OCI-LY7 (cell line): ENCODE results near the gene SWAP70. TPM values are rescaled to one million over a fixed set of nuclear protein-coding genes. Genes with fewer than 3 reads are reported as not detected.

ENCODE experiments used
- BruUV-seq: library from RNA; stranded (reverse); fragments of 400-500 nt; replicated peaks from 2 replicates; lab custom pipeline; 2021; lab: Mats Ljungman, UMichigan
- CTCF ChIA-PET: fragments of 300-600 bp; sonication (Branson Sonifier 250); formaldehyde crosslinking; loops from one replicate; lab custom pipeline; 2022; ENCODE audit warnings: antibody characterized with exemption; ENCODE audit not compliant: unreplicated experiment; lab: Charles Lee
- POLR2A ChIA-PET: fragments of 300-600 bp; sonication (Branson Sonifier 250); formaldehyde crosslinking; loops from one replicate; lab custom pipeline; 2022; ENCODE audit warnings: antibody characterized with exemption; lab: Charles Lee
- DNase-seq: peaks from one replicate; pipeline ENCODE4 v3.0.0-alpha.2; 2015; ENCODE audit warnings: low spot score
- H2AFZ ChIP-seq: fragments of 200-600 bp; sonication (generic), shearing (Covaris generic); 2 replicates; pipeline ENCODE4 v1.6.1; 2014; ENCODE audit warnings: mild to moderate bottlenecking, antibody characterized with exemption, low read length, moderate library complexity
- H3K27ac ChIP-seq: fragments of 200-600 bp; sonication (generic); 2 replicates; pipeline ENCODE4 v1.5.1; 2014; ENCODE audit warnings: mixed run types, low read depth, mild to moderate bottlenecking, moderate library complexity, low read length, inconsistent platforms; ENCODE audit not compliant: poor library complexity, severe bottlenecking
- H3K36me3 ChIP-seq: fragments of 200-600 bp; sonication (generic); 2 replicates; pipeline ENCODE4 v1.6.1; 2014; ENCODE audit warnings: mild to moderate bottlenecking, antibody characterized with exemption, low read length, moderate library complexity, mixed read lengths; ENCODE audit not compliant: insufficient read depth
- H3K4me1 ChIP-seq: fragments of 200-600 bp; sonication (generic); 2 replicates; pipeline ENCODE4 v1.5.1; 2014; ENCODE audit warnings: mild to moderate bottlenecking, low read length; ENCODE audit not compliant: insufficient read depth, poor library complexity, severe bottlenecking
- H3K4me2 ChIP-seq: fragments of 200-600 bp; sonication (generic); 2 replicates; pipeline ENCODE4 v1.6.1; 2014; ENCODE audit warnings: mild to moderate bottlenecking, low read length
- H3K4me3 ChIP-seq: fragments of 200-600 bp; sonication (generic); 2 replicates; pipeline ENCODE4 v1.5.1; 2014; ENCODE audit warnings: mild to moderate bottlenecking, low read depth, low read length; ENCODE audit not compliant: poor library complexity, severe bottlenecking
- H3K79me2 ChIP-seq: fragments of 200-600 bp; sonication (generic); 2 replicates; pipeline ENCODE4 v1.6.1; 2016; ENCODE audit warnings: low read depth, mild to moderate bottlenecking, low read length, moderate library complexity, mixed read lengths; ENCODE audit not compliant: insufficient read depth
- H3K9me2 ChIP-seq: fragments of 200-600 bp; sonication (generic); 2 replicates; pipeline ENCODE4 v1.6.1; 2016; ENCODE audit warnings: mild to moderate bottlenecking, low read length, mixed read lengths; ENCODE audit not compliant: insufficient read depth
- H3K9me3 ChIP-seq: fragments of 200-600 bp; sonication (generic); 2 replicates; pipeline ENCODE4 v1.6.1; 2014; ENCODE audit warnings: mild to moderate bottlenecking, mixed run types, low read length, mixed read lengths
- H4K20me1 ChIP-seq: fragments of 200-600 bp; sonication (generic); 2 replicates; pipeline ENCODE4 v1.6.1; 2014; ENCODE audit warnings: mild to moderate bottlenecking, antibody characterized with exemption, low read length, moderate library complexity, mixed read lengths; ENCODE audit not compliant: insufficient read depth
- CTCF ChIP-seq: fragments of 200-600 bp; sonication (generic); conservative IDR thresholded peaks from 2 replicates; pipeline ENCODE4 v1.5.1; 2014; ENCODE audit warnings: mild to moderate bottlenecking, antibody characterized with exemption, low read length, moderate library complexity, mixed read lengths
- EZH2phosphoT487 ChIP-seq: fragments of 200-600 bp; sonication (generic); IDR thresholded peaks from 2 replicates; pipeline ENCODE4 v1.6.1; 2018; ENCODE audit warnings: low read depth, borderline replicate concordance, mild to moderate bottlenecking, mixed run types, antibody characterized with exemption, low read length, moderate library complexity, mixed read lengths
- intact Hi-C: fragments of 100-400 bp; cut with micrococcal nuclease; formaldehyde crosslinking; loops from one replicate; pipeline ENCODE4 v1.10.0; 2022; ENCODE audit not compliant: unreplicated experiment
- total RNA-seq, 2 experiments: library from RNA; depleted of rRNA in 1 of 2; stranded (reverse); fragments of >200 nt in 1 of 2; shearing (Covaris generic) in 1 of 2; gene quantifications; 2 replicates each; pipeline ENCODE4 v1.2.3, GENCODE V29; 2014 to 2022

The SWAP70 gene
- total RNA-seq, 2 experiments from 2014 or later: 37.5 to 110 TPM

DNA sequence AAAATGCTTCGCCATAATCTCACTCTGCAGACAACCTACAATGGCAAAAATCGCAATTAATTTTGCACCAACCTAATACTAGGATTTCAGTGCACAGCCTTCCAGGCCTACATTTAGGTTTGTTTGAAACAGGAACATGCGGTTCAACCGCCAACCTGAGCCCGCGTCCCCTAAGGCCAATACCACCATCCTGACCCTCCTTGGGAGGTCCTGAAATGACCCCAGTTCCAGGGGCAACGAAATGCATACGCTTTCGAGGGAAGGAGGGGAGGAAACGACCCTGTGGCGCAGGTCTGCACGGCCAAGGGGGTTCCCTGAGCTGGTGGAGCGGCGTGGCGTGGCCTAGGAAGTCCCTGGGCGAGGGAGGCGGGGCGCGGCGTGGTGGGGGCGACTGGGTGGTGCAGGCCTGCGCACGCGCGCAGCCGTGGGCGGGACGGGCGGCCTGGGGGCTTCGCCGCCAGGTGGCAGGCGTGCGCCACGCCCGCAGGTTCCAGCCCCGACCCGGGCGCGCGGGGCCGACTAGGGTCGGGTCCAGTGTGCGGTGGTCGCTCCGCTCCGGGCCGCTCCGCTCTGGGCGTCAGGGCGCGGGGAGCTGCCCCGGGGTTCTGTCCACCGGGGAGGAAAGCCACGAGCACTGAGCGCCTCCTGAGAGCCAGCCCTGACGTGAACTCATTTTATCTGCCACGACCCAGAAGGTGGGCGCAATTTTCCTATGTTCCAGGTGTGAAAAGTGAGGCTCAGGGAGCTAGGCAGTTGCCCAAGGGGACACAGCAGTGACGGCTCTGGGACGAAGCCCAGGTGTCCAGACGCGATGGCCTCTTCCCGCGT lies 94.1 kb downstream of the SWAP70 start:
- DNase-seq: peak; percentile 92
- H3K9me2 ChIP-seq: no peaks in the 10 kb centered on the region
- ChIA-PET POLR2A (interaction anchor here (0.5 to 1.7 kb wide), 4 partner anchors 19 to 157 kb away, joined by 3 to 7 read pairs (median 3); no protein-coding TSS in a partner anchor), CTCF (interaction anchor here (0.6 to 1.1 kb wide), 6 partner anchors 98 to 608 kb away, joined by 3 to 5 read pairs (median 4); no protein-coding TSS in a partner anchor)
- H3K27ac ChIP-seq: peak overlapping the region; percentile 66
- peak overlapping the region; percentile 77 for H3K4me3 ChIP-seq
- H4K20me1 ChIP-seq: no peaks in the 10 kb centered on the region
- peaks cover 3% of the 10 kb centered on the region for H3K36me3 ChIP-seq
- BruUV-seq: no TSS peak
- TF ChIP-seq EZH2phosphoT487 (no peak), CTCF (peak; percentile 77)
- no peaks in the 10 kb centered on the region for H3K79me2 ChIP-seq
- H3K4me2 ChIP-seq: peak overlapping the region; percentile 78
- peaks cover 80% of the 10 kb centered on the region for H3K4me1 ChIP-seq
- intact Hi-C loops: loop anchor here (1.0 to 10.0 kb wide), 5 partner anchors 105 to 843 kb away; partner anchors contain the start of genes AKIP1 and AMPD3
- H3K9me3 ChIP-seq: no peaks in the 10 kb centered on the region
- peak overlapping the region; percentile 94 for H2AFZ ChIP-seq

DNA sequence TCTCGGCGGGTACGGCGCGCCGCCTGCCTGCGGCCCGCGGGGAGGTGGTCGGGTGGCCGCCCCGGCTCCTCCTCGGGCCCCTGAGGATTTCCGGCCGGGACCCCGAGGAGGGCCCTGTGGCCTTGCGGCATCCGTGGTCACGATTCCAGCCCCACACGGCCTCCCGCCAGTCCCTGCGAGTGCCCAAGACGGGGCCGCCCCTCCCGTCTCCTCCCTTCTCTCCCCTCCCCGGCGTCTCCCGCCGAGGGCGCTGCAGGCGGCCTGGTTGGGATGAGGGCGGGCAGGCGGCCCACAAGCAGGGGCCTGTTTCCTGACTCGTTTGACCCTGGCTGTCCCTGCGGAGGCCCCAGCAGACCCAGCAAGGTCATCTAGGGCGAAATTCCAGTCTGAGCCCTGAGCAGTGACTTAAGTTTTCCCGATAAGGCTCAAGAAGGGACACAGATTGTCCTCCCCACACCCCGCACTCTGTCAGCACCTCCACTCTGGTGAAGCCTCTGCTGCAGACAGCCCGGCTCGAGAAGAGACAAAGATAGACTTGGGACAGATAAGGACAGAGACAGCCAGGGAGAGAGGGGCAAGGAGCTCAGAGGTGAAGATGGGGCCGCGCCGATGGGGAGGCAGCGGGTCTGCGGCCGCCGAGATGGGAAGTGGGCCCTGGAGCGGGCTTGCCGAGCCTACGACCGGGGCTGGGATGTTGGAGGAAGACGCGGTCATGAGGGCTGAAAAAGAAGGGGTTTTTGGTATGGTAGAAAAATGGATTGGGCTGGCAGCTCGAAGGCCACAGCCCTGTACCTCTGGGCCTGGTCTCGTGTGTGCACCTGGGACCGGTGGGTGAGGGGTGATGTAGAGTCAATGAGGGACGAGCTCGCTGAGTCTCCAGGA lies 95.0 kb downstream of the SWAP70 start:
- TF ChIP-seq EZH2phosphoT487 (no peak), CTCF (no peak)
- Histone ChIP-seq H3K9me3 (no peaks in the 10 kb centered on the region), H3K79me2 (no peaks in the 10 kb centered on the region), H3K4me1 (peaks cover 71% of the 10 kb centered on the region), H3K4me2 (peak overlapping the region; percentile 78), H3K27ac (peak overlapping the region; percentile 51), H3K9me2 (no peaks in the 10 kb centered on the region), H4K20me1 (no peaks in the 10 kb centered on the region), H3K4me3 (peak overlapping the region; percentile 77), H3K36me3 (no peaks in the 10 kb centered on the region), H2AFZ (peak overlapping the region; percentile 94)
- ChIA-PET POLR2A (interaction anchor here (0.6 to 1.7 kb wide), 8 partner anchors 18 to 214 kb away, joined by 3 to 7 read pairs (median 3); no protein-coding TSS in a partner anchor), CTCF (interaction anchor here (0.6 to 1.1 kb wide), 4 partner anchors 104 to 545 kb away, joined by 3 to 5 read pairs (median 4); no protein-coding TSS in a partner anchor)
- peak; percentile 76 for DNase-seq
- no TSS peak for BruUV-seq
- intact Hi-C loops: loop anchor here (1.0 to 10.0 kb wide), 7 partner anchors 104 to 844 kb away; partner anchors contain the start of genes AKIP1 and AMPD3
